Myocyte (in vitro differentiated cells): ENCODE measurements around the gene SDC1. TPM values are rescaled to one million over a fixed set of nuclear protein-coding genes. Genes with fewer than 3 reads are reported as not detected.

Source experiments
- DNase-seq: peaks from one replicate; pipeline ENCODE4 v3.0.0-alpha.2; 2012; ENCODE audit warnings: low read depth
- total RNA-seq: library from RNA; depleted of rRNA; stranded (reverse); fragments of >200 nt; gene quantifications from 2 replicates; pipeline ENCODE4 v1.2.3, GENCODE V29; 2014

The SDC1 gene
- total RNA-seq, 1 donor from 2014 or later = 9.8 TPM

GRCh38 chr2:20215183-20216040, 9.5 kb downstream of the SDC1 start:
- DNase-seq = no peak

- no peak for DNase-seq
Measured at GRCh38 chr2:20214566-20215182, 10.3 kb downstream of the SDC1 start.

- no peak for DNase-seq
Measured at GRCh38 chr2:20213651-20214565, 11.0 kb downstream of the SDC1 start.

- DNase-seq = no peak
Measured at GRCh38 chr2:20212871-20213503, 11.9 kb downstream of the SDC1 start.

GRCh38 chr2:20212459-20212870, 12.5 kb downstream of the SDC1 start:
- no peak for DNase-seq

- DNase-seq = no peak
Measured at GRCh38 chr2:20211860-20212458, 13.0 kb downstream of the SDC1 start.

GRCh38 chr2:20211420-20211819, 13.5 kb downstream of the SDC1 start:
- DNase-seq = no peak

- no peak for DNase-seq
Measured at GRCh38 chr2:20210462-20210861, 14.5 kb downstream of the SDC1 start.

- DNase-seq = no peak
Measured at GRCh38 chr2:20209373-20210109, 15.4 kb downstream of the SDC1 start.

- no peak for DNase-seq
Measured at GRCh38 chr2:20208476-20208859, 16.5 kb downstream of the SDC1 start.

GRCh38 chr2:20207051-20207450, 17.9 kb downstream of the SDC1 start:
- no peak for DNase-seq

GRCh38 chr2:20205915-20206524, 18.9 kb downstream of the SDC1 start:
- DNase-seq = no peak

GRCh38 chr2:20205069-20205468, 19.9 kb downstream of the SDC1 start:
- DNase-seq = no peak

GRCh38 chr2:20203521-20204225, 21.3 kb downstream of the SDC1 start:
- DNase-seq = no peak

GRCh38 chr2:20203072-20203471, 21.9 kb downstream of the SDC1 start:
- no peak for DNase-seq

GRCh38 chr2:20201671-20202070, 23.3 kb downstream of the SDC1 start:
- DNase-seq = no peak

GRCh38 chr2:20200697-20201555, 24.0 kb downstream of the SDC1 start:
- DNase-seq = no peak

- no peak for DNase-seq
Measured at GRCh38 chr2:20199633-20200270, 25.2 kb downstream of the SDC1 start.
